ENCODE results near the gene VAV1.
"Not testable (repeated sequence)": the region's sequence is repeated elsewhere in the genome, so short reads cannot be mapped to it uniquely, and the experiment has no call there.

- TF ChIP-seq CTCF, POLR2A (IDR thresholded peaks at IDR 0.05): not testable (repeated sequence)
Observed at GRCh38 chr19:6748543-6748942, 24.0 kb upstream of the VAV1 start.
